Measurements from ENCODE around the gene PRR20G. TPM values are rescaled to one million over a fixed set of nuclear protein-coding genes. Genes with fewer than 3 reads are reported as not detected.

The PRR20G gene
- total RNA-seq, 1 donor from 2014 or later, result not detected

GRCh38 chr3:127307916-127308315 lies 20.1 kb upstream of the PRR20G start:
- no peaks in the 10 kb centered on the region for H3K36me3 ChIP-seq
- intact Hi-C loops (cut with micrococcal nuclease), result no loop called here
- peaks cover 55% of the 10 kb centered on the region for H3K27me3 ChIP-seq (ENCODE audit: low read depth)
- no peak overlapping the region for H3K27ac ChIP-seq (replicated peaks)
- no peak for TF ChIP-seq CTCF (IDR thresholded peaks at IDR 0.05; ENCODE audit: borderline replicate concordance)
- DNase-seq, result no peak
- H3K4me1 ChIP-seq, result no peaks in the 10 kb centered on the region
- H3K9me3 ChIP-seq (replicated peaks), result no peaks in the 10 kb centered on the region
- H3K4me3 ChIP-seq, result no peak overlapping the region

GRCh38 chr3:127307112-127307835 lies 19.4 kb upstream of the PRR20G start:
- no peak for DNase-seq
- peaks cover 56% of the 10 kb centered on the region for H3K27me3 ChIP-seq (ENCODE audit: low read depth)
- TF ChIP-seq CTCF (IDR thresholded peaks at IDR 0.05; ENCODE audit: borderline replicate concordance), result no peak
- H3K4me1 ChIP-seq, result no peaks in the 10 kb centered on the region
- H3K36me3 ChIP-seq, result no peaks in the 10 kb centered on the region
- H3K9me3 ChIP-seq (replicated peaks), result no peaks in the 10 kb centered on the region
- intact Hi-C loops (cut with micrococcal nuclease), result no loop called here
- no peak overlapping the region for H3K4me3 ChIP-seq
- no peak overlapping the region for H3K27ac ChIP-seq (replicated peaks)

- intact Hi-C loops (cut with micrococcal nuclease), result no loop called here
- Histone ChIP-seq H3K4me3 (no peak overlapping the region), H3K27ac (replicated peaks) (no peak overlapping the region), H3K36me3 (no peaks in the 10 kb centered on the region), H3K4me1 (no peaks in the 10 kb centered on the region), H3K9me3 (replicated peaks) (no peaks in the 10 kb centered on the region), H3K27me3 (ENCODE audit: low read depth) (peaks cover 60% of the 10 kb centered on the region)
- TF ChIP-seq CTCF (IDR thresholded peaks at IDR 0.05; ENCODE audit: borderline replicate concordance), result no peak
- DNase-seq, result no peak
Measured at GRCh38 chr3:127306361-127307111, 18.7 kb upstream of the PRR20G start.

GRCh38 chr3:127305499-127306060 lies 17.7 kb upstream of the PRR20G start:
- Histone ChIP-seq H3K27me3 (ENCODE audit: low read depth) (peaks cover 68% of the 10 kb centered on the region), H3K27ac (replicated peaks) (no peak overlapping the region), H3K4me1 (no peaks in the 10 kb centered on the region), H3K36me3 (no peaks in the 10 kb centered on the region), H3K9me3 (replicated peaks) (no peaks in the 10 kb centered on the region), H3K4me3 (no peak overlapping the region)
- DNase-seq, result no peak
- intact Hi-C loops (cut with micrococcal nuclease), result no loop called here
- TF ChIP-seq CTCF (IDR thresholded peaks at IDR 0.05; ENCODE audit: borderline replicate concordance), result no peak

- Histone ChIP-seq H3K4me1 (no peaks in the 10 kb centered on the region), H3K27ac (replicated peaks) (no peak overlapping the region), H3K4me3 (no peak overlapping the region), H3K27me3 (ENCODE audit: low read depth) (peaks cover 75% of the 10 kb centered on the region), H3K36me3 (no peaks in the 10 kb centered on the region), H3K9me3 (replicated peaks) (no peaks in the 10 kb centered on the region)
- no peak for DNase-seq
- no peak for TF ChIP-seq CTCF (IDR thresholded peaks at IDR 0.05; ENCODE audit: borderline replicate concordance)
- intact Hi-C loops (cut with micrococcal nuclease), result no loop called here
Measured at GRCh38 chr3:127304121-127304744, 16.4 kb upstream of the PRR20G start.
